Stimulated activated CD8-positive, alpha-beta memory T cell treated with anti-CD3 and anti-CD28 coated beads, Interleukin-4, amount 100 ng/mL, for 48 hours (primary cell): ENCODE results near the gene CHRM4.
A peak's percentile ranks its signal among the peaks of the same experiment; 100 is the strongest.

Source experiments
- DNase-seq: peaks from one replicate; pipeline ENCODE4 v3.0.0-alpha.2; 2020

Gene CHRM4

GRCh38 chr11:46346886-46347636 is 44.5 kb downstream of the CHRM4 start, which contains the start of gene DGKZ:
TSS of gene DGKZ (plus strand) at chr11:46347463. CDS start at chr11:46347660, 197 bp downstream.
- DNase-seq, result peak; percentile 89

DNA sequence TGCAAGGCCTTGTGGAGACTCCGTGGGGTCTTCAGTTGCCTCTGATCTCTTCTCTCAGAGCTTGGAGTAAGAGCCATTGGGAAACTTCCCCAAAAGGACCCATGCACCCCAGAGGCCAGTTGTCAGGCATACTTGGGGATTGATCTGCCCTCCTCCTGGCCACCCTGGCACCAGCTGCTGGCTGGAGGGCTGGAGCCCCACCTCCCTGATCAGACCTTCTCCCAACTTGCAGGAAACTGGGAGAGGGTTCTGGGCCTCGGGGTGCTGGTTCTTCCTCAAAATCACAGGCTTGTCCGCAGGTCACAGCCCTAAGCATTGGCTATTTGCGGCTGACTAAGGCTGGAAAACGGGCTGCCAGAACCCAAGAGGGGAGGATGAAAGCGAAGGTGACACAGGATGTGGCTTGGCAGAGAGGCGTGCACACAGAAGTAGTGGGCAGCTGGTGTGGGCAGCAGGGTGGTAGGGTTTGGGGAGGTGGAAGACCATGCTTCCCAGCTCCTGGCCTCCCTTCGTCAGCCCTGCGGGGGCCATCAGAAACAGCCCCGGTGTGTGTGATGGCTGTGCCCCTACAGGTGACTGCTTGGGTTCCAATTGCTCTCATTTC is 45.6 kb downstream of the CHRM4 start:
- DNase-seq, result peak; percentile 55

DNA sequence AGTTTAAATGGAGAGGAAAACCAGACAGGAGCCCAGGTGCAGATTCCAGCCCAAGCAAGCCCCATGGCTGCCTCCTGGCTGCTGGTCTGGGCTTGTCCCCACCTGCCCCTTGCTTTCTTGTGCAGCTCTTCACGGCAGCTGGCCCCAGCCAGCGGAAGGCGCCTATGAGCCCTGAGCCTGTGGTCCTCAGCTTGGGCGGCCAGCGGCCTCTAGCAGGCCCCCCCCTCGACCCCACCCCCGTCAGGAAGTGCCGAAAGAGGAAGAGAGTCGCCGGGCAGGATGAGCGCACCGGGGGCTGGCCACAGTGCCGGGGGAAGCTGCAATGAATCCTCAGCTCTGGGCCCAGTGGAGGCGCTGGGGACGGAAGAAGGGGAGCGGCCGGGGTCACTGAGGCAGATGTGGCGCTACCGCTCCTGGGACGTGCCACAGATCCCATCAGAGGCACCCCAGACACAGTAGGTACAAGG is 46.4 kb downstream of the CHRM4 start:
- peak; percentile 42 for DNase-seq

DNA sequence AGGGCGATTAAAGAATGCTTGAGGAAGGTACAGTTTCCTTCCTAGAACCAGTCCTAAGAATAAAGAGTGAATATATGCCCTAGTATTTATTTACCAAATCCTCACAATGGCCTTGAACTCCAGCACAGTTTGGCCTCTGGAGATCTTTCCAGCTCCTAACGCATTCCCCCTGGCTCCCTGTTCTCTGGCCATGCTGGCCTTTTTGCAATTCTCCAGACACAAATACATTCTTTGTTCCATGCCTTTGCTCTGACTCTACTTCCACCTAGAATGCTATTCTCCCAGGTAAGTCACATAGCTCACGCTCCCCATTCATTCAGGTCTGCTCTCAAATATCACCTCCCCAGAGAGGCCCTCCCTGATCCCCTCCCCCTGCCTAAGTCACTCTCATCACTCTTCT is 48.1 kb downstream of the CHRM4 start:
- no peak for DNase-seq

GRCh38 chr11:46342239-46342638 is 49.3 kb downstream of the CHRM4 start:
- DNase-seq, result no peak

- DNase-seq, result no peak
Measured at GRCh38 chr11:46341454-46341853, 50.1 kb downstream of the CHRM4 start.

- DNase-seq, result no peak
Measured at GRCh38 chr11:46339816-46340215, 51.8 kb downstream of the CHRM4 start.

DNA sequence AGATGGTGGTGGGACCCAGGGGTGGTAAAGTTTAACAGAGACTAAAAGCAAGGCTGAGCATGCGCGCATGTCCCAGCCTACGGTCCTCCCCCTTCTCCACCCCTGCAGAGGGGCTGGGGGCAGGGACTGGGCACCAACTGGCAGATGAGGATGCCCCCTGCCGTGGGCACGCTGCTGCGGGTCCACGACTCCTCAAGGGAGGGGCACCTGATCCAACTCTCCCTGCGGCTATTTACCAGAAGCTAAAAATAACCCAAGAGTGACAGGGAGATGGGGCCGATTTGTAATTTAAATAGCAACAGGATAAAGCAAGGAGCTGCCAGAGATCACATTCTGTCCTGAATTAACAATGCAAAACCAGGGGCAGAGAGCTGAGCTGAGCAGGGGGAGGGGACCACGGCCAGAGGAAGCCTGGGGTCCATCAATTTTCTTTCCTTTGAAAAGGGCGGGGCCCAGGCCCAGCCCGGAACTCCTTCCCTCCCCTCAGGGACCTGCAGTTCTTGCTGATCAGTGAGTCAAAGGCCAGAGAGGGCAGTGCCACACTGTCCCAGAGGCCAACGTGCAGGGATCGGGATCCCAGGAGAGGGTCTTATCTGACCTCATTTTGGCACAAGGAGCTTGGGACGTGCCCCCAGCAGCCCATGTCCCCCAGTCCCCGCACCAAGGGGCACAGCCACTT is 52.4 kb downstream of the CHRM4 start:
- DNase-seq, result no peak

- no peak for DNase-seq
Measured at GRCh38 chr11:46338636-46338987, 53.0 kb downstream of the CHRM4 start.

DNA sequence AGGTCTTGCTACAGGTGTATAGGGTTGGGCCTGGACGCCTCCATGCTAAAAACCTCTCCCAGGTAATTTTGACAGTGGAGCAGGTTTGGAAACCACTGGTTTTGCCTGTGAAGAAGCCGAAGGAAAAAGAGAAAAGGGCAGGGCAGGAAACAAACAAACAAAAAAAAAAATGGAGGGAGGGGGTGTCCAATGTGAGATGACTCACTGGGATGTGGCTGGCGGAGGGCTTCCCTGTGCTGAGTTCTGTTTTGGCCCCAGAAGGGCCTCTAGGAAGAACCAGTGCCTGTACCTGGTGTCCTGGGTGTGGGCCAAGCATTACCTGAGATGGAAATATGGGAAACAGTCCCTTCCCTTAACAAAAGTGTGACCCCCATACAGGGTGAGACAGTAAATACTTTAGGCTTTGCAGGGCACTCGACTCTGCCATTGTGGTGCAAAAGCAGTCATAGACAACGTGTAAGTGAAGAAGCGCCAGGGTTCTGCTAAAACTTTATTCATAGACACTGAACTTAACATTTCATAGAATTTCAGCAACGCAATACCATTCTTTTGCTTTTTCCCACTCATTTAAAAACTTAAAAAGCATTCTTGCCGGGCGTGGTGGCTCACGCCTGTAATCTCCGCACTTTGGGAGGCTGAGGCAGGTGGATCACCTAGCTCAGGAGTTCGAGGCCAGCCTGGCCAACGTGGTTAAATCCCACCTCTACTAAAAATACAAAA is 53.8 kb downstream of the CHRM4 start:
- DNase-seq, result no peak

DNA sequence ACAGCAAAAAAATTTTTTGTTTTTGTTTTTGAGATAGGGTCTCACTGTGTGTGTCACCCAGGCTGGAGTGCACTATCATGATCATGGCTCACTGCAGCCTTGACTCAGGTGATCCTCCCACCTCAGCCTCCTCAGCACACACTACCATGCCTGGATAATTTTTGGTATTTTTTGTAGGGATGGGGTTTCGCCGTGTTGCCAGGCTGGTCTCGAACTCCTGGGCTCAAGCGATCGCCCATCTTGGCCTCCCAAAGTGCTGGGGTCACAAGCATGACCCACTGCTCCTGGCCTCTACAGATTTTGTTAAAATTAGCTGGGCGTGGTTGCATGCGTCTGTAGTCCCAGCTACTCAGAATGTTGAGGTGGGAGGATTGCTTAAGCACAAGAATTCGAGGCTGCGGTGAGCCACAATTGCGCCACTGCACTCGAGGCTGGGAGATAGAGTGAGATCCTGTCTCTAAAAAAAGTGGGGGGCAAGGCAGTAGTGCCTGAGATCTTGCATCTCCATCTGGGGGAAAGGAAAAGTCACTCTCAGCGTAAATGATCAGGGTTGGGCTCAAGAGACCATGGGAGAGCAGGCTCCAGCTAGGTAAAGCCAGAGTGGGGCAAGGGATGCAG is 54.9 kb downstream of the CHRM4 start:
- DNase-seq, result no peak

DNA sequence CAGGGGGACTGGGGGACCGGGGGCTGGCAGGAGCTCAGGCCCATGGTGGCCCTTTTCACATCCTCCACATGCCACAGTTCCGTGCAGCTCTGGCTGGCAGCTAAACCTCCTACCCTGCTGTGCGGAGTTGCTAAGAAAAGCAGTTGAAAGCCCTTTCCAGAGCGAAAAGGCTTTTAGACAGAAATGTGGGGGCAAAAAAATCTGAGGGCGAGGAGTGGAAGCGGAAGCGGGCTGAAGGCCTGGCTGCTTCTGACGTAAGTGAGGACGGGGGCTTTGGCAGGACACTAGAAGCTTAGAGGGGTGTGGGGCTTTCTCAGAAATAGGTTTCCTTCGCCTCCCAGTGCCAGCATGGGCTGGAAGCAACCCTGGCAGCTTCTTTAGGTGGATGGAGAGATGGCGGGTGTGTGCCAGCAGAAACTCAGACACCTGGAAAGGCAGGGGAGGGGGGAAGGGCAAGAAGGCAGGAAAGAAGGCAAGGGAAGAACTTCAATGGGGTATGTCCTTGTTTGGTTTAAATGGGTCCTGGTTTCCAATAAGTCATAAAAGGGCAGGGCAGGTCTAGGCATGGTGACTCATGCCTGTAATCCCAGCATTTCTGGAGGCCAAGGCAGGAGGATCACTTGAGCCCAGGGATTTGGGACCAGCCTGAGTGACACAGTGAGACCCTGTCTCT is 55.5 kb downstream of the CHRM4 start:
- DNase-seq, result no peak

DNA sequence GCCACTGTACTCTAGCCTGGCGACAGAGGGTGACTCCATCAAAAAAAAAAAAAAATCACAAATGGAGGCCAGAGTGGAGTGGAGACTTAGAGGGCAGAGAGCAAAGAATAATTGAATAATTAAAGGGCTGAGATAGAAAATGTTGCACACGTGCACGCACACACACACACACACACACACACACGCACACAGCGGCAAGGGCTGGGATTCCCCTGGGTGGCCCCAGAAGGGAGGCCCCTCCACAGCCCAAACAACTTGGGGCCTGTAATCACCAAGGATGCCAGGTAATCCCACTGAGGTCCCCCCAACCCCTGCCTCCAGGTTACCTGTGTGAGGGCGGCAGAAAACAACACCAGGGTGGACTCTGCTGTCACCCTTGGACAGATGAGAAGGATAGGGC is 56.3 kb downstream of the CHRM4 start:
- DNase-seq, result no peak

GRCh38 chr11:46334211-46334610 is 57.4 kb downstream of the CHRM4 start:
- no peak for DNase-seq
